ENCODE data around the gene PAPOLG.
"Not testable (repeated sequence)": the region's sequence is repeated elsewhere in the genome, so short reads cannot be mapped to it uniquely, and the experiment has no call there.

The PAPOLG gene

DNA sequence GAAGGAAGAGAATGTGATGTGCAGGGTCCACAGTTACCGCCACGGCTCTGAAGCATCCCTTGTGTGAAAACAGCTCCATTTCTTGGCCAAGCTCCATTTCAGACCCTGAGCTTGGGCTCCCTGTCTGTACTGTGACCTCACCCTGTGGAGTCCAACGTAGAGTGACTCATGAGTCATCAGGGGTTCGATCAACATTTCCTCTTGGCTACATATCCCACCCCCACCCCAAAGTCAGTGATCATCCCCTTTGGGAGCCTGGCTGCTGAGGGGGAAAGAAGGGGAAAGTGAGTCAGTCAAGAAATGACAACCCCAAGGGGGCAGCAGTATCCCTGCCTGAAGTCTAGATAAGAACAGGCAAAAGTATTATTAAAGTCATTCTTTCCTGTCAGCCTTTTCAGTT lies 62.2 kb downstream of the PAPOLG start:
- Histone ChIP-seq H3K36me3 (ENCODE audit: insufficient read depth, low read length) (no peaks in the 10 kb centered on the region), H3K27me3 (ENCODE audit: control insufficient read depth, insufficient read depth, low read length) (peaks cover 21% of the 10 kb centered on the region), H3K4me1 (ENCODE audit: control insufficient read depth, insufficient read depth, low read length) (no peaks in the 10 kb centered on the region), H3K4me2 (ENCODE audit: low read length) (no peak overlapping the region), H3K9me3 (replicated peaks; ENCODE audit: low read length) (no peaks in the 10 kb centered on the region), H3K4me3 (ENCODE audit: low read length) (no peak overlapping the region), H3K9ac (ENCODE audit: low read depth, low read length) (no peak overlapping the region)

- Histone ChIP-seq H3K4me1 (ENCODE audit: control insufficient read depth, insufficient read depth, low read length) (no peaks in the 10 kb centered on the region), H3K4me3 (ENCODE audit: low read length) (no peak overlapping the region), H3K4me2 (ENCODE audit: low read length) (no peak overlapping the region), H3K36me3 (ENCODE audit: insufficient read depth, low read length) (no peaks in the 10 kb centered on the region), H3K27me3 (ENCODE audit: control insufficient read depth, insufficient read depth, low read length) (peaks cover 26% of the 10 kb centered on the region), H3K9me3 (replicated peaks; ENCODE audit: low read length) (no peaks in the 10 kb centered on the region), H3K9ac (ENCODE audit: low read depth, low read length) (no peak overlapping the region)
These were observed 63.2 kb downstream of the PAPOLG start for GRCh38 chr2:60819155-60819862.

DNA sequence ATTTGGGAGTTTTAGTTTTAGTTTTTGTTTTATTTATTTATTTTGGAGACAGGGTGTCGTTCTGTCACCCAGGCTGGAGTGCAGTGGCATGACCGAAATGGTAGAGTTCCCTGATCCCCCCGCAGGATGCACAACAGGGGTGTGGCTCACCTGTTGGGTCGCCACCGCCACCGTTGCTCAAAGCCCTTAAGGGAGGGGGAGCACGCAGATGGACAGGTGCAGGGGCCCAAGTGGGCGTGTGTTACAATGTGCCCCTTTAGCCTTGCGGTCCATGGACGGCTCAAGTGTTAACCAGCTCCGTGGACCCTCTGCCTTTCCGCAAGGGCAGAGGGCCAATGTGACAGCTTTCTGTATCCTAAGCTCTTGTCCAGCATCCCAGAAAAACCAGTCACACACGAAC lies 63.9 kb downstream of the PAPOLG start:
- Histone ChIP-seq H3K4me2 (ENCODE audit: low read length) (no peak overlapping the region), H3K9me3 (replicated peaks; ENCODE audit: low read length) (no peaks in the 10 kb centered on the region), H3K36me3 (ENCODE audit: insufficient read depth, low read length) (no peaks in the 10 kb centered on the region), H3K27me3 (ENCODE audit: control insufficient read depth, insufficient read depth, low read length) (peaks cover 28% of the 10 kb centered on the region), H3K9ac (ENCODE audit: low read depth, low read length) (no peak overlapping the region), H3K4me1 (ENCODE audit: control insufficient read depth, insufficient read depth, low read length) (no peaks in the 10 kb centered on the region), H3K4me3 (ENCODE audit: low read length) (no peak overlapping the region)

DNA sequence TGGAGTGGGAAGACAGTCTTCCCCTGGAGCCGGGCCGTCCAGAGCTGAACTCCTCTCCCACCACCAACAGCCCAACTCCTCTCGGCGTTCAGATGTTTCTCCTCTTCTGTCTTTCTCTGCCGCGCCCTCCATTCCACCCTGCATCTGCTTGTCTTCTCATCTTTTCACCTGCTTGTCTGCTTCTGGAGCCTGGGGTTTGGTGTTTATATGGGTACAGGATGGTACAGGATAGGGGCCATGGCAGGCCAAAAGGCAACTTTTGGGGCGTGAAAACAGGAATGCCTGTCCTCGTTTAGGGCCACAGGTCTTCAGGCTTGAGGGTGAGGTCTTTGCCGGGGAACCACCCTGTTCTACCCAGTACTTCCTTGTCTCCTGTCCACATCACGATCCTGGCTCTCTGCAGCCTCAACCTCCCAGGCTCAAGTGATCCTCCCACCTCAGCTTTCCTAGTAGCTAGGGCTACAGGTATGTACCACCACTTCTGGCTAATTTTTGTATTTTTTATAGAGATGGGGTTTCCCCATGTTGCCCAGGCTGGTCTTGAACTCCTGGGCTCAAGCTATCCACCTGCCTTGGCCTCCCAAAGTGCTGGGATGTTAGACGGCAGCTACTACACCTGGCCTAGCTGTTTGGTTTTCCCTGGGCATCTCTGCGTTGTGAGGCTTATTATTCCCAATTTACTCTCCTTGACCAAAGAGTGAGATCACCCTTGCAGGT lies 64.5 kb downstream of the PAPOLG start:
- H3K36me3 ChIP-seq (ENCODE audit: insufficient read depth, low read length), result no peaks in the 10 kb centered on the region
- H3K9ac ChIP-seq (ENCODE audit: low read depth, low read length), result no peak overlapping the region
- H3K27me3 ChIP-seq (ENCODE audit: control insufficient read depth, insufficient read depth, low read length), result peaks cover 24% of the 10 kb centered on the region
- H3K4me2 ChIP-seq (ENCODE audit: low read length), result no peak overlapping the region
- H3K4me3 ChIP-seq (ENCODE audit: low read length), result no peak overlapping the region
- no peaks in the 10 kb centered on the region for H3K9me3 ChIP-seq (replicated peaks; ENCODE audit: low read length)
- no peaks in the 10 kb centered on the region for H3K4me1 ChIP-seq (ENCODE audit: control insufficient read depth, insufficient read depth, low read length)

GRCh38 chr2:60821133-60821469 lies 65.0 kb downstream of the PAPOLG start:
- no peak overlapping the region for H3K9ac ChIP-seq (ENCODE audit: low read depth, low read length)
- no peak overlapping the region for H3K4me3 ChIP-seq (ENCODE audit: low read length)
- H3K4me2 ChIP-seq (ENCODE audit: low read length), result no peak overlapping the region
- peaks cover 24% of the 10 kb centered on the region for H3K27me3 ChIP-seq (ENCODE audit: control insufficient read depth, insufficient read depth, low read length)
- no peaks in the 10 kb centered on the region for H3K36me3 ChIP-seq (ENCODE audit: insufficient read depth, low read length)
- H3K4me1 ChIP-seq (ENCODE audit: control insufficient read depth, insufficient read depth, low read length), result no peaks in the 10 kb centered on the region
- H3K9me3 ChIP-seq (replicated peaks; ENCODE audit: low read length), result no peaks in the 10 kb centered on the region

- Histone ChIP-seq H3K36me3 (ENCODE audit: insufficient read depth, low read length) (no peaks in the 10 kb centered on the region), H3K9me3 (replicated peaks; ENCODE audit: low read length) (no peaks in the 10 kb centered on the region), H3K9ac (ENCODE audit: low read depth, low read length) (no peak overlapping the region), H3K4me1 (ENCODE audit: control insufficient read depth, insufficient read depth, low read length) (no peaks in the 10 kb centered on the region), H3K4me3 (ENCODE audit: low read length) (no peak overlapping the region), H3K27me3 (ENCODE audit: control insufficient read depth, insufficient read depth, low read length) (peaks cover 27% of the 10 kb centered on the region), H3K4me2 (ENCODE audit: low read length) (no peak overlapping the region)
These were observed 65.7 kb downstream of the PAPOLG start for GRCh38 chr2:60821587-60822302.

GRCh38 chr2:60822987-60823386 lies 66.9 kb downstream of the PAPOLG start:
- Histone ChIP-seq H3K4me3 (ENCODE audit: low read length) (no peak overlapping the region), H3K27me3 (ENCODE audit: control insufficient read depth, insufficient read depth, low read length) (peaks cover 27% of the 10 kb centered on the region), H3K4me2 (ENCODE audit: low read length) (no peak overlapping the region)

GRCh38 chr2:60823694-60824305 lies 67.7 kb downstream of the PAPOLG start:
- no peaks in the 10 kb centered on the region for H3K36me3 ChIP-seq (ENCODE audit: insufficient read depth, low read length)
- H3K4me2 ChIP-seq (ENCODE audit: low read length), result no peak overlapping the region
- H3K4me3 ChIP-seq (ENCODE audit: low read length), result no peak overlapping the region
- H3K4me1 ChIP-seq (ENCODE audit: control insufficient read depth, insufficient read depth, low read length), result no peaks in the 10 kb centered on the region
- H3K9me3 ChIP-seq (replicated peaks; ENCODE audit: low read length), result no peaks in the 10 kb centered on the region
- H3K27me3 ChIP-seq (ENCODE audit: control insufficient read depth, insufficient read depth, low read length), result peaks cover 27% of the 10 kb centered on the region
- no peak overlapping the region for H3K9ac ChIP-seq (ENCODE audit: low read depth, low read length)

More at GRCh38 chr2:60822987-60823386, 66.9 kb downstream of the PAPOLG start:
- no peaks in the 10 kb centered on the region for H3K4me1 ChIP-seq (ENCODE audit: control insufficient read depth, insufficient read depth, low read length)
- H3K9ac ChIP-seq (ENCODE audit: low read depth, low read length), result no peak overlapping the region
- H3K9me3 ChIP-seq (replicated peaks; ENCODE audit: low read length), result no peaks in the 10 kb centered on the region
- H3K36me3 ChIP-seq (ENCODE audit: insufficient read depth, low read length), result no peaks in the 10 kb centered on the region

DNA sequence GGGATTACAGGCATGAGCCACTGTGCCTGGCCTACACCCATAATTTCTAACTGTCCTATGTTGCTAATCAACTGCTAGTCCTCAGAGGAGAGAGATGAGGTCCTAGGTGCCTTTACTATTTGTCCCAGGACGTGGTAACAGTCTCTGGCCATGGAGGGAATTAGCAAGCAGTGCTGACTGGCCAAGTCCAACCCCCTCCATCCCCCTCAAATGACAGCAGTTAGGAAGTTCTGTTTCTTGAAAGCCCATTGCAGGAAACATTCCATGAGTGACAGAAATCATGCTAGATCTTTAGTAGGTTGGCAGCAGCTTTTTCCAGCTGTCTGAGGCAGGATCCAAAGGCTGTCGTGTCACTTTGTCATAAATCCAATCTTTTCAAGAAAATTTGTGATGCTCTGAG lies 69.6 kb downstream of the PAPOLG start:
- H3K9ac ChIP-seq (ENCODE audit: low read depth, low read length), result no peak overlapping the region
- H3K27me3 ChIP-seq (ENCODE audit: control insufficient read depth, insufficient read depth, low read length), result peaks cover 39% of the 10 kb centered on the region
- H3K4me3 ChIP-seq (ENCODE audit: low read length), result no peak overlapping the region
- H3K4me2 ChIP-seq (ENCODE audit: low read length), result no peak overlapping the region
- H3K9me3 ChIP-seq (replicated peaks; ENCODE audit: low read length), result no peaks in the 10 kb centered on the region
- H3K4me1 ChIP-seq (ENCODE audit: control insufficient read depth, insufficient read depth, low read length), result no peaks in the 10 kb centered on the region
- no peaks in the 10 kb centered on the region for H3K36me3 ChIP-seq (ENCODE audit: insufficient read depth, low read length)

DNA sequence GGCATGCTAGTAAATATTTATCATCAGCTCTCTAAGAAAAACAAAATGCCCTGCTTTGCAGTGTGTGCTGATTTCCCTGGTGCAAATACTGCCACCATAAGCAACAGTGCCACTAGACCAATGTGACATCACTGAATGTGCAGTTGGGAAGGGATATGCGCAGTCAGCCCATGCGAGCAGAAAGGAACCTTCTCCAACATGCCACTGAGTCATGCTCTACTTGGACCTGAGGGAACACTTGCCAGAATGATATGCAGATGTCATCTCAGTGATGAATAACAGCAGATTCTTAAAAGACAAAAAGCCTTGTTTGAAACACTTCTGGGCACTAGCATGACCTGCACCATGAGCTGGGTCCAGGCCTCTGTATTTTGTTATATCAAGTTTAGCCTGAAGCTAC lies 70.0 kb downstream of the PAPOLG start:
- Histone ChIP-seq H3K4me3 (ENCODE audit: low read length) (no peak overlapping the region), H3K9ac (ENCODE audit: low read depth, low read length) (no peak overlapping the region), H3K9me3 (replicated peaks; ENCODE audit: low read length) (no peaks in the 10 kb centered on the region), H3K27me3 (ENCODE audit: control insufficient read depth, insufficient read depth, low read length) (peaks cover 40% of the 10 kb centered on the region), H3K4me2 (ENCODE audit: low read length) (no peak overlapping the region), H3K4me1 (ENCODE audit: control insufficient read depth, insufficient read depth, low read length) (no peaks in the 10 kb centered on the region), H3K36me3 (ENCODE audit: insufficient read depth, low read length) (no peaks in the 10 kb centered on the region)

GRCh38 chr2:60826860-60827259 lies 70.8 kb downstream of the PAPOLG start:
- not testable (repeated sequence) for H3K4me3 ChIP-seq (ENCODE audit: low read length); H3K9me3 ChIP-seq (replicated peaks; ENCODE audit: low read length); H3K36me3 ChIP-seq (ENCODE audit: insufficient read depth, low read length); H3K9ac ChIP-seq (ENCODE audit: low read depth, low read length); H3K4me1 ChIP-seq (ENCODE audit: control insufficient read depth, insufficient read depth, low read length); H3K4me2 ChIP-seq (ENCODE audit: low read length)
- H3K27me3 ChIP-seq (ENCODE audit: control insufficient read depth, insufficient read depth, low read length), result peaks cover 47% of the 10 kb centered on the region

Data from skeletal muscle satellite cell (primary cell).